ENCODE data around the gene PALLD. TPM values are rescaled to one million over a fixed set of nuclear protein-coding genes. Genes with fewer than 3 reads are reported as not detected.

The PALLD gene
- total and polyA plus RNA-seq, 2 of the 8 experiments (the other 6 are each of a cell fraction or from before 2014, with no cell fraction given): 10.5 to 25.0 TPM

DNA sequence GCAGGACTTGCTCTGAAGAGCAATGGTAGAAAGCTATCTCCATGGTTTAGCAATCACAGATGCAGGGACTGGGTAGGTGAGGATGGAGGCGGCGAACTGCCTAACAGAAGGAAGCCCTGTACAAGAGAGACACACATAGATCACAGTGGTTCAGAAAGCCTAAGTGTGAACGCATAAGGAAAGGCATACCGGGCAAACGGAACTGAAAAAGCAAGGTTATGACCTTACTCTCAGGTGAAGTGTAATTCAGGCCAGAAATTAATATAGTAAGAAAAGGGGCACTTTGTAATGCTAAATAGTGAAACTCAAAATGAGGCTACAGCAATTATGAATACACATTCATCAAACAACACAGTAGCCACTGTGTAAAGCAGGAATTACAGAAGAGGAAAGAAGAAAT lies 126.6 kb downstream of the PALLD start:
- POLR2A ChIA-PET (ENCODE audit: partially characterized antibody): no interaction called here
- H4K5ac ChIP-seq (ENCODE audit: insufficient read length, low read depth, low read length): no peak overlapping the region
- no peak overlapping the region for H3K9ac ChIP-seq (replicated peaks in 1 of 4; ENCODE audit: extremely low read depth in 1 of 4, low read depth in 3 of 4, low read length in 3 of 4)
- no peak overlapping the region for H4K91ac ChIP-seq (replicated peaks; ENCODE audit: insufficient read length, low read length)
- H4K8ac ChIP-seq (ENCODE audit: extremely low read depth, insufficient read depth, low read length): no peak overlapping the region
- no peak overlapping the region for H3K56ac ChIP-seq (replicated peaks; ENCODE audit: insufficient read length, low read depth, low read length)
- H2BK12ac ChIP-seq (ENCODE audit: low read depth, low read length): no peak overlapping the region
- DNase-seq (ENCODE audit: low read depth in 1 of 2, low spot score in 2 of 2) (no peak), FAIRE-seq (no peak)
- no peak overlapping the region for H3K4ac ChIP-seq (replicated peaks; ENCODE audit: insufficient read length, low read depth, low read length)
- H2BK15ac ChIP-seq (ENCODE audit: low read length): peak overlapping the region; percentile 65; the same call in 1 of the 2 replicates
- H3K4me1 ChIP-seq (replicated peaks in 1 of 4; ENCODE audit: control insufficient read depth in 3 of 4, insufficient read depth in 4 of 4, low read length in 3 of 4): peaks cover 0 to 4% (median 0%) of the 10 kb centered on the region in 4 experiments; a peak in 1 of 7 replicates
- no peaks in the 10 kb centered on the region for H3K23me2 ChIP-seq (ENCODE audit: low read depth, low read length)
- H3K79me2 ChIP-seq (ENCODE audit: control insufficient read depth in 1 of 2, insufficient read depth in 2 of 2, low read length in 2 of 2): no peaks in the 10 kb centered on the region
- no peak overlapping the region for H3K14ac ChIP-seq (ENCODE audit: insufficient read length)
- CTCF ChIA-PET (ENCODE audit: partially characterized antibody): interaction anchor here (0.8 kb wide), 1 partner anchor 15 kb away, joined by 3 read pairs; no protein-coding TSS in a partner anchor
- no peak overlapping the region for H3K4me3 ChIP-seq (ENCODE audit: extremely low read depth in 1 of 4, insufficient read depth in 2 of 4, low read depth in 3 of 4, low read length in 4 of 4)
- no peak overlapping the region for H2AK5ac ChIP-seq (ENCODE audit: low read depth, low read length)
- no peaks in the 10 kb centered on the region for H4K20me1 ChIP-seq (replicated peaks in 1 of 2; ENCODE audit: control insufficient read depth in 1 of 2, insufficient read depth in 2 of 2, low read length in 2 of 2)
- H3K79me1 ChIP-seq (ENCODE audit: low read depth, low read length): no peaks in the 10 kb centered on the region
- H2BK120ac ChIP-seq (replicated peaks; ENCODE audit: low read depth, low read length): no peak overlapping the region
- no peak for TF ChIP-seq CBX5 (IDR thresholded peaks at IDR 0.05; ENCODE audit: low read depth, low read length)
- H3K9me3 ChIP-seq (ENCODE audit: insufficient read depth in 2 of 2, low read depth in 1 of 2, low read length in 1 of 2): no peaks in the 10 kb centered on the region
- H3K4me2 ChIP-seq (ENCODE audit: insufficient read depth in 1 of 2, low read depth in 2 of 2, low read length in 2 of 2): no peak overlapping the region
- WGBS, 2 experiments (ENCODE audit: extremely low coverage in 1 of 2, insufficient coverage in 1 of 2, insufficient read length in 1 of 2, insufficient replicate concordance in 2 of 2, low coverage in 1 of 2, low lambda C conversion rate in 2 of 2, missing lambda C conversion rate in 1 of 2): 88% methylated on average over 5 of the region's 5 CpGs; no CpG with 5 or more reads in 1 of the 2 experiments
- H3K23ac ChIP-seq (ENCODE audit: insufficient read length): no peak overlapping the region
- H2BK20ac ChIP-seq (ENCODE audit: low read length): 0 out of 2 replicates have a peak overlapping the region, but pooled peaks have one; percentile 56
- no peak overlapping the region for H2BK5ac ChIP-seq (ENCODE audit: low read depth, low read length)
- no peaks in the 10 kb centered on the region; a peak in 1 of 7 replicates for H3K27me3 ChIP-seq (replicated peaks in 1 of 4; ENCODE audit: control insufficient read depth in 3 of 4, extremely low read depth in 1 of 4, insufficient read depth in 3 of 4, low read length in 3 of 4)
- no peak overlapping the region for H2AFZ ChIP-seq (ENCODE audit: low read length)
- no peaks in the 10 kb centered on the region for H3K36me3 ChIP-seq (ENCODE audit: control insufficient read depth in 2 of 4, insufficient read depth in 4 of 4, low read length in 3 of 4)
- no peak overlapping the region for H3K18ac ChIP-seq (ENCODE audit: extremely low read depth, low read length)
- no peak overlapping the region for H3K27ac ChIP-seq (ENCODE audit: low read depth, low read length)

Data from H1 (cell line).